ENCODE data around the gene BRWD1. TPM values are rescaled to one million over a fixed set of nuclear protein-coding genes. Genes with fewer than 3 reads are reported as not detected.

The BRWD1 gene
- total RNA-seq, 6 experiments from 2014 or later, result 18.6 to 26.7 (median 21.9) TPM

- H3K36me3 ChIP-seq, result peaks cover 0 to 26% (median 13%) of the 10 kb centered on the region in 4 donors
- no peaks in the 10 kb centered on the region for H3K9me3 ChIP-seq
- H3K4me3 ChIP-seq, result no peak overlapping the region
- 95% methylated on average over 5 of the region's 5 CpGs for WGBS (ENCODE audit: insufficient coverage, low coverage, low lambda C conversion rate, missing lambda C conversion rate)
- ATAC-seq (no peak), DNase-seq (no peak)
- H3K27me3 ChIP-seq, result no peaks in the 10 kb centered on the region
- TF ChIP-seq CTCF (IDR thresholded peaks at IDR 0.05) (no peak), POLR2A (IDR thresholded peaks at IDR 0.05) (no peak)
- peaks cover 0 to 8% (median under 1%) of the 10 kb centered on the region in 4 donors for H3K4me1 ChIP-seq
- no peak overlapping the region for H3K27ac ChIP-seq
- intact Hi-C loops (cut with DNase I), result no loop called here
These were observed 31.4 kb upstream of the BRWD1 start for GRCh38 chr21:39344848-39345247.

GRCh38 chr21:39341249-39341923 lies 28.0 kb upstream of the BRWD1 start:
- no peaks in the 10 kb centered on the region for H3K9me3 ChIP-seq
- H3K36me3 ChIP-seq, result peaks cover 0 to 26% (median 13%) of the 10 kb centered on the region in 4 donors
- H3K27ac ChIP-seq, result no peak overlapping the region
- no peaks in the 10 kb centered on the region for H3K27me3 ChIP-seq
- DNase-seq (no peak), ATAC-seq (no peak)
- WGBS (ENCODE audit: insufficient coverage, low coverage, low lambda C conversion rate, missing lambda C conversion rate), result 93% methylated on average over 5 of the region's 6 CpGs
- H3K4me1 ChIP-seq, result no peaks in the 10 kb centered on the region
- intact Hi-C loops (cut with DNase I), result no loop called here
- no peak overlapping the region for H3K4me3 ChIP-seq
- TF ChIP-seq CTCF (IDR thresholded peaks at IDR 0.05) (no peak), POLR2A (IDR thresholded peaks at IDR 0.05) (no peak)

- Histone ChIP-seq H3K27me3 (no peaks in the 10 kb centered on the region), H3K4me3 (no peak overlapping the region), H3K9me3 (no peaks in the 10 kb centered on the region), H3K4me1 (no peaks in the 10 kb centered on the region), H3K27ac (no peak overlapping the region), H3K36me3 (peaks cover 0 to 20% (median 13%) of the 10 kb centered on the region in 4 donors)
- TF ChIP-seq POLR2A (IDR thresholded peaks at IDR 0.05) (no peak), CTCF (IDR thresholded peaks at IDR 0.05) (no peak)
- ATAC-seq (no peak), DNase-seq (no peak)
- 90% methylated on average over 6 of the region's 6 CpGs for WGBS (ENCODE audit: insufficient coverage, low coverage, low lambda C conversion rate, missing lambda C conversion rate)
- intact Hi-C loops (cut with DNase I), result no loop called here
These were observed 27.3 kb upstream of the BRWD1 start for GRCh38 chr21:39340687-39341086.

GRCh38 chr21:39339231-39339630 lies 25.8 kb upstream of the BRWD1 start:
- Histone ChIP-seq H3K27ac (no peak overlapping the region), H3K9me3 (no peaks in the 10 kb centered on the region), H3K27me3 (no peaks in the 10 kb centered on the region), H3K36me3 (peaks cover 0 to 18% (median 10%) of the 10 kb centered on the region in 4 donors), H3K4me1 (no peaks in the 10 kb centered on the region), H3K4me3 (no peak overlapping the region)
- TF ChIP-seq CTCF (IDR thresholded peaks at IDR 0.05) (no peak), POLR2A (IDR thresholded peaks at IDR 0.05) (no peak)
- DNase-seq (no peak), ATAC-seq (no peak)
- intact Hi-C loops (cut with DNase I), result no loop called here
- 95% methylated on average over 2 of the region's 2 CpGs for WGBS (ENCODE audit: insufficient coverage, low coverage, low lambda C conversion rate, missing lambda C conversion rate)
